GM19193 (cell line): ENCODE results near the gene SWT1.

ENCODE experiments used
- POLR2A ChIP-seq: IDR thresholded peaks from 4 replicates; pipeline ENCODE4 v1.6.1; 2011; ENCODE audit not compliant: insufficient read depth, insufficient read length; ENCODE audit errors: extremely low read depth

The SWT1 gene

DNA sequence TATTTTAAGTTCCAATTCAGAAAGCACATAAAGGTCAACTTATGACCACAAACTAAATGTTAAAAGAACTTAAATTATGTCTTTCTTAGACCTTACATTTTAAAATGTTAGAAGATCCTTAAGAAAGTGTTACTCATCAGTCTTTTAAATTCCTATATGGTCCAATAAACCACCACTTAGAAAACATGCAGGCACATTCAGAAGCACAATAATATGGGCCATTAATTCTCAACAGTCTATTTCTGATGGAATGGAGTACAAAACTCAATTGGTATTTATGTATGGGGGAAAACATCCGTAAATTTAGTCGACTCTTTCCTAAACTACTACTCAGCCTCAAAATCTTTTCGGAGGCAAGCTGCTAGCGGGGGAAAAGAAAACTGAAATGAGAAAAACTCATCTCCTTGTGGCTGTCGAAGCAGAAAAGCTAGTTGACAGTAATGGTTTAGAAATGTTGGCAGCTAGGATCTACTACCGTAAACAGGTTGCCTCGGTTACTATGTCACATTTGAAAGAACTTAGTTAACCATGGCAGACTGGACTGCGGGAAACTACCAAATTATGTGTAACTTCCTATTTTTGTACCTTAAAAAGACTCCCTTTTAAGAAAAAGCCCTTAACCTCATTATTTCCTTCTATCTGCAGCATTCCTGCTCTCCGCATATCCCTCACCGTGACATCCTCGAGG lies 1.2 kb upstream of the SWT1 start:
- TF ChIP-seq POLR2A, result no peak

DNA sequence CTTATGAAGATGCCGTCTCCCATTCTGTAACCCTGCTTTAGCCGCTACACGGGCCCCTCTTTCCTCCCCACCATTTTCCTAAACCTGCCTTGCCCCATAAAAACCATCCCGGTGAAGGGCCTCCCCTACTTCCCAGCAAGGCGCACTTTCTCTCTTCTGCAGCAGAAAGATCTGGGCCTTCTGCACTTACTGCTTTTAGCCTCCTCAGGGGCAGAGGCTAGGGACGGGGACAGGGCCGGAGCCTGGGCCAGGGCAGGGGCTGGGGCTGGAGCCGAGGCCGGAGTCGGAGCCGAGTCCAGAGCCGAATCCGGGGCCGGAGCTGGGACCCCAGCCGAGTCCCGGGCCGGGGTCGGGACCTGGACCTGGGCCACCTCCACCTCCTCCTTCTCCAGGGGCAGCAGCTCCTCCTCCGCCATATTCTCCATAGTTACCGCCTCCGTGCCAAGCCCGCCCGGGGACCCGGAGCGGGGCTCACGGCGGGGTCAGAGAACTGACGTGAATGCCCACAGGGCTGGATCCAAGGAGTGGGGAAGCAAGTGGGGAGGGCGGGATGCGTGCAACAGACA lies 596 bp upstream of the SWT1 start:
- TF ChIP-seq POLR2A, result no peak

DNA sequence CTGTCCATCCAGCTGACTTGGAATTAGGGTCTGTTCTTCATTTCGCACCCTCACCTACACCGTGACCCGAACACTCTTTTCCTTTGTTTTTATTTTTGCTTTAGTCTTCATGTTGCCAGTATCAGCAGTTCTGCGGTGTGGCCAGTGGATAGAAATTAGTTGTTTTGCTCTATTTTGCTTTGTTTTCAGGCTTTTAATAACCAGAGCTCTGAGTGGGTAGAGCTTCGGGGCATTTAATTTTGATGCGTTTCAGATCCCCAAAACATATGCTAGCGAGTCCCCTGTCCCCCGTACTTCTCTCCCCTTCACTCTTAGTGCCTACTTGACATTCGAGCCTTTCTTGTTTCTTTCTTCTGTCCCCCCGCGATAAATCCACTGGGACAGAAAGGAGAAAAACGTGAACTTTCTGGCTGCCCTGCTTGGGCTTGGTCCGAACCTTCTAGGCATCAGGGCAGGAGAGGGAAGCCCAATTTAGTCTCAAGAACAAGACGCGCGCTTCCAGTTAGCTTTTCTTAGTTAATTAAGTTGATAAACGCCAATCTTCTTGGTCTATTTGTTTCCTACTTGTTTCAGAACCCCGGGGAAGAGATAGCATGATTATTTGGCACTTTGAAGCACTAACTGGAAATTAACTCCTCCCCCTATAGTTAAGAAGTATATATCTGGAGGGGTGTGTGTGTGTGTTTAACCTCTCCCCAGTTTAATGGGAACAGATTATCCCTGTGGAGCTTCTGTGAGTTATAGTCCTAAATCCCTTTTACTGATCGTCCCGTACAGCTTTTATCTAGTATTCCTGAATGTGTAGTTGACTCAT lies 839 bp downstream of the SWT1 start:
- no peak for TF ChIP-seq POLR2A

DNA sequence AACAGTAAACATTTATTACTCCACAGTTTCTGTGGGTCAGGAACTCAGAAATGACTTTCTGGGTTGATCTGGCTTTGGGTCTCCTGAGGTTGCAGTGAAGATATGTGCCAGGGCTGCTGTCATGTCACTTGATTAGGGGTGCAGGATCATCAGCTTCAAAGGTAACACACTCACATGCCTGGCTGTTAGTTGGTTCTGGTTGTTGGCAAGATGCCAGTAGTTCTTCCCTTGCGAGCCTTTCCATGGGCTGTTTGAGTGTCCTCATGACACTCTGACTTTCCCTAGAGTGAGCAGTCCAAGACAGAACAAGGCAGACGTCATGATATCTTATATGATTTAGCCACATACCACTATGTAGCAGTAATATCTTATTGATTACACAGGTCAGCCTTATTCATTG lies 1.8 kb downstream of the SWT1 start:
- TF ChIP-seq POLR2A, result no peak

DNA sequence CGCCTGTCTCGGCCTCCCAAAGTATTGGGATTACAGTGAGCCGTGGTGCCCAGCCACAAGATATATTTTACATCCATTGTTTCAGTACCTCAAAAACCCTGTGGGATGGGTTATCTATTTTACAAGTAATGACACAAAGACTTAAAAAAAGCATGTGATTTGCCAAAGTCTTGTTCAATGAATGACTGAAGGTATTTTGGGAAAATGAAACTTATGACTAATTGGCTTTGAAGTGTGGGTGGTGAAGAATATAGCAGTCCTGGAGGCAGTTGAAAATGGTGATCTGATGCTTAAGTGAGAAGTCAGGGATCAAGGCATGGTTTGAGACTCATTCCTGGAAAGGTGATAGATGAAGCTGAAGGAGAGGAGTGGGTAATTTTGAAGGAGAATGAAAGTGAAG lies 3.0 kb downstream of the SWT1 start:
- no peak for TF ChIP-seq POLR2A

DNA sequence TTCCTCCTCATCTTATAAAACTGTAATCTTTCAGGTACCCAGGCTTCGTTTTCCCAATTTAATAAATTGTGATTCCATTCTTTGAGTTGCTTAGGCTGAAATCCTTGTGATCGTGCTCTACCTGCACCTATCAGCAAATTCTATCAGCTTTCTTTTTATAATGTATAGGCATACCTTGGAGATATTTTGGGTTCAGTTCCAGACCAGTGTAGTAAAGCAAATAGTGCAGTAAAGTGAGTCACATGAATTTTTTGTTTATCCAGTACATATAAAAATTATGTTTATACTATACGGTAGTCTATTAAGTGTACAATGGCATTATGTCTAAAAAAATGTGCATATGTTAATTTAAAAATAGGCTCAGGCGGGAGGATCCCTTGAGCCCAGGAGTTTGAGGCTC lies 5.5 kb downstream of the SWT1 start:
- no peak for TF ChIP-seq POLR2A

DNA sequence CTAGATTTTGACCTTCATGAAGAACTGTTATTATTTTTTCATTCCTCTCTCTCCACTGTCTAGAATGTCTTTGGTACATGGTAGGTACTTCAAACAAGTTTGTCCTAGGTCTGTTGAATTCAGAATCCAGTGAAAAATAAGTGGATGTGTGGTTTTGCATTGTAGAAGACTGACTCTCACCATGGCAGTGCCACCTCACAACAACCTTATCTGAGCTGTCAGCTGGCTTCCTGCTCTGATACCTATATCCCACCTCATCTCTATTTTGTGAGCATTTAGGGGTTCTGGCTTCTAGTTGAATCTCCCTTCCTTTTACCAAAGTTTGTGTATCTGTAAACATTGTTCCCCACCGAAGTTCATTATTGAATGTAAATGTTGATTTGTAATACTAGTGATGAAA lies 9.1 kb downstream of the SWT1 start:
- TF ChIP-seq POLR2A, result no peak

DNA sequence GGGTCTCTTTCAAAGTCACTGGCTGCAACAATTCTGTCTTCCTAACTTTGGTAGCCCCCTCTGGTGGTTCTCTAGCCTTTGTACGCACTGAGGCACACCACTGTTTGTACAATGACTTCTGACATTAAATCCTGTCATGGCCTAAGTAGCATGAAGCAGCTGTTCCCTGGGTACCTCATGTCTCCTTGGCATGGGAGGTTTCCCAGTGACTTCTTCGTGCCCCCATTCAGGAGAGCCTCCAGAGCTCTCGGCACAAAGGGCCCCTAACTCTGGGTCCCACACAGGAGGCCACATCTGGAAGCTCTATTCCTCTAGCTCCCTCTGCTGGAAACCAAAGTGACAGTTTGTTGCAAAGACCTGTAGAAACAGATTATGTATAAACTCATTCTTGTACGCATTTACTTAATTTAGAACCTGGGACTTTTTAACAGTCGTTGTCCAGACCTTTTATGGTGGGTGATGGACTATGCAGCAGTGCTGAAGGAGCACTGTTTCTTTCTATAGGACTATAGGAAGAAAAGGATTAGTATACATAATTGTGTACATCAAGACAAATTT lies 13.4 kb downstream of the SWT1 start:
- no peak for TF ChIP-seq POLR2A

DNA sequence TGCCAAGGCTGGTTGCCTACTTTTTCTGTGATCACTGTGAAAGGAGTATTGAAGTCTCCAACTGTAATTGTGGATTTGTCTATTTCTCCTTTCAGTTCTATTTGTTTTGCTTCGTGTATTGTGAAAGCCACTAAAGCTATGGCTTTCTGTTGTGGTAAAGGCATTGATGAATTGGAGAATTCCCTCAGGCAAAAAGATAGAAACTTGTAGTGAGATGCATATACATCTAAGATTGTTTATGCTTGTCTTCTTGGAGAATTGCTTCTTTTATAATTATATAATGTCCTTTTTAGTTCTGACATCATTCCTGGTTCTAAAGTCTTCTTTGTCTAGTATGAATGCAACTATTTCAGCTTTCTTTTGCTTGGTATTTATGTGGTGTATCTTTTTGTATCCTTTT lies 36.8 kb downstream of the SWT1 start:
- TF ChIP-seq POLR2A, result no peak

DNA sequence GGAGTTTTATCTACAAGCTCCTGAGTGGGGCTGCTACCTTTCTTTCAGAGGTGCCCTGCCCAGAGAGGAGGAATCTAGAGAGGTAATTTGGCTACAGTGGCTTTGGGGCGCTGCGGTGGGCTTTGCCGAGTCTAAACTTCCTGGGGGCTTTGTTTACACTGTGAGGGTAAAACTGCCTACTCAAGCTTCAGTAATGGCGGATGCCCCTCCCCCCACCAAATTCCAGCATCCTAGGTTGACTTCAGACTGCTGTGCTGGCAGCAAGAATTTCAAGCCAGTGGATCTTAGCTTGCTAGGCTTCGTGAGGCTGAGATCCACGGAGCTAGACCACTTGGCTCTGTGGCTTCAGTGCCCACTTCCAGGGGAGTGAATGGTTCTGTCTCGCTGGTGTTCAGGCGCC lies 43.9 kb downstream of the SWT1 start:
- TF ChIP-seq POLR2A, result no peak

DNA sequence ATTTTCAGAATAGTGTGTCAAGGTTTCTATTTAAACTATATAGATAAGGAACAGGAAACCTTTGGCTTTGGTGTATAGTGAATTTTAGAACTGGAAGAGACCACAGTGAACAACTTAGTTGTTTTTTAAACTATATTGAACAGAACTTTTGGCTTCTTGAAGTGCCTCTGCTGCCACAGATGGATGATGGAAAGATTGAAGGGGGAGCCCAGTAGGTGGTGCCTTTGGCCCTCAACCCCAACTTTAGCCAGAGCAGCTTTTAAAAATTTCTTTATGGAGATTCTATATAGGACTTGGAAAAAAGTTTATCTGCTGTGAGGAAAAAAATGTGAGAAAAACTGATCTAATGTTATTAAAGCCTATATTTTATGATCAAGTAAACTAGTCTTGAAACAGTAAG lies 50.2 kb downstream of the SWT1 start:
- no peak for TF ChIP-seq POLR2A

DNA sequence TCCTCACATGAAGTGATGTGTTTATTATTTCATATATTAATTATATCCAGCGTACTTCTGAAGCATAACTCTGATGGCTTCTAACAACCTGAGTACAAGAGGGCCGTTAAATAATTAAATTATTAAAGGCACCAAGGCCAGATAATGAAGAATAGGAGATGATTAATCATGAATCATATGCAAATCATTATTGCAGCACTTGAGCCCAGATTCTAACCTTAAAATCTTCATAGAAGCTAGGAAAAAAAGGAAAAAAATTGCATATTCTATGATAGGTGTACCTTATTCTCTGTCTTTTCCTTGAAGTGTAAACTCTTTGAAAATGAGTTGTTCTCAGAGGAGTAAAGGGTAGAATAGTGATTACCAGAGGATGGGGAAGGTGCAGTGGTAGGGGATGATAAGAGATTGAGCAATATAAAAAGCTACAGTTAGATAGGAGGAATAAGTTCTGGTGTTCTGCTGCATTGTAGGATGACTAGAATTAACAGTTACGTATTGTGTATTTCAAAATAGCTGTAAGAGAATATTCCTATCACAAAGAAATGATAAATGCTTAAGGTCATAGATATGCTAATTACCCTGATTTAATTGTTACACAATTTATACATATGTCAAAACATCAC lies 51.1 kb downstream of the SWT1 start:
- TF ChIP-seq POLR2A, result no peak

DNA sequence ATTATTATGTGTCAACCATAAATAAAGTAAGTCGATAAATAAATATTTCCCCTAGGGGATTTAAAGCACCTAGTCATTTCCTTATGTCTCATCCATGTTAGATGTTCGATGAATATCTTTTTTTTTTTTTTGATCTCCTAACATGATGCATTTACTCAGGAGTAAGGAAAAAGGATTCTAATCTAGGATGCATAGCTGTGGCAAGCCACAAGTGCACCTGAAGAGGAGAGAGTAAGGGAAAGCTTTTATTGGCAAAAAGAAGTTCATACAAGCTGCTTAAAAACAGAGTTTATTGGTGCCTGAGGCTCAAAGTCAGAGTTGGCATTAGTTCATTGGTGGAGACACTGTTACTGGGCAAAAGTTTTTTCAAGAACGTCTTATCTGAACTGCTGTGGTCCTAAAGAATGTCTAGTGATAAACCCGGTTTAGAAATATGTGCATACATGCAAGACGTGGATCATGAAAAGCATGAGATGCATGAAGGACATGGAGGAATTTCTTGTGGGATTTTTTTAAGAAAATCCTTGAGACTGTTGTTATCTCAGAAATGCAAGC lies 51.7 kb downstream of the SWT1 start:
- TF ChIP-seq POLR2A, result no peak

DNA sequence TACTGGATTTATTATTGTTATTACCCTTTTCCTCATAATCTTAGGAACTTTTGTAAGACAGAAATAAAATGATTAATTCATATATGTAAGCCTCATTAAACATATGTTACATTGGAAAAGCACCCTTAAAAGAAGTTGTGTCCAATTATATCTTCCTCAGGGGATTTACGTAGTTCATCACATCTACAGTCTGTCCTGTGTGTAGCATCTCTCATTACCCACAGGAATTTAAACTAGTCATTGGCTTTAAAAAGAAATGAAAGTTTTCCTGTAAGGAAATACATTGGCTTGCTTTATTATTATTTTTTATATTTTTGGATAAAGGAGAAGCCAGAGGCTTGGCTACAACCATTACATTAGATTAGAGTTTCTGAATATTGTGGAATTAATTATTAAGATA lies 56.1 kb downstream of the SWT1 start:
- TF ChIP-seq POLR2A, result no peak

DNA sequence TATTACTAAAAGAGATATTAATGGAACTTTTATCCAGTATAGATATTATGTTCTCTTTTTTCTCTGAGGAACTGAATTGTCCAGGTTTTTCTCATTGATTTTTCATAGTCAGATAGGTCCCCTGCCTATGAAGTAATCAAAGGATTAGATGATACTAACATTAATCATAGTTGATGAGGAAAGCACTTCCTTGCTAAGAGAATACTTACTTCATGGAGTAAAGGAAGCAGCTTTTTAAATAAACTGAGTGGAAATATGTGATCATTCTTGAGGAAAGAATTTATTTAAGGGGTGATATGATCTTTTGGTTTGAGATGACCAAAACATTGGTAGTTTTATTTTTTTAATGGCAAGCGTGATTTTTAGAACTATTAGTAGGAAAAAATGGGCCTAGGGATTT lies 58.9 kb downstream of the SWT1 start:
- no peak for TF ChIP-seq POLR2A
